ENCODE data around the gene MEGF6.

Gene MEGF6

DNA sequence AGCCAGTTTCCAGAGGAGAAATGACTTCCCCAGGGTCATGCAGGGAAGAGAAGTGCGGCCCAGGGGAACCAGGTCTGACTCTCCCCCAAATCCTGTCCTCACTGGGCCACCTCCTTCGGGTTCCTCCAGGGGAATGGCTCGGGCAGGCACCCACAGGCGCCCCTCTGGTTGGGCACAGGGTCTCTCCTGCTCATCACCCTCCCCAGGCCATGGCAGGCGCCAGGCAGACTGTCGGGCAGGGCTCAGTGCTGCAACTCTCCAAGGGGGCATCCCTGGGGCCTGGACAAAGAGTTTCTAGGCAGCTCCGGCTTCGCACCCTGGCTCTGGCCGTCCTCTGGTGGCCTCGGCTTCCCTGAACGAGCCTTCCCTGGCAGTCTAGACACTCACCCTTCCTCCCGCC lies 75.6 kb downstream of the MEGF6 start:
- H3K4me3 ChIP-seq, result no peak overlapping the region

DNA sequence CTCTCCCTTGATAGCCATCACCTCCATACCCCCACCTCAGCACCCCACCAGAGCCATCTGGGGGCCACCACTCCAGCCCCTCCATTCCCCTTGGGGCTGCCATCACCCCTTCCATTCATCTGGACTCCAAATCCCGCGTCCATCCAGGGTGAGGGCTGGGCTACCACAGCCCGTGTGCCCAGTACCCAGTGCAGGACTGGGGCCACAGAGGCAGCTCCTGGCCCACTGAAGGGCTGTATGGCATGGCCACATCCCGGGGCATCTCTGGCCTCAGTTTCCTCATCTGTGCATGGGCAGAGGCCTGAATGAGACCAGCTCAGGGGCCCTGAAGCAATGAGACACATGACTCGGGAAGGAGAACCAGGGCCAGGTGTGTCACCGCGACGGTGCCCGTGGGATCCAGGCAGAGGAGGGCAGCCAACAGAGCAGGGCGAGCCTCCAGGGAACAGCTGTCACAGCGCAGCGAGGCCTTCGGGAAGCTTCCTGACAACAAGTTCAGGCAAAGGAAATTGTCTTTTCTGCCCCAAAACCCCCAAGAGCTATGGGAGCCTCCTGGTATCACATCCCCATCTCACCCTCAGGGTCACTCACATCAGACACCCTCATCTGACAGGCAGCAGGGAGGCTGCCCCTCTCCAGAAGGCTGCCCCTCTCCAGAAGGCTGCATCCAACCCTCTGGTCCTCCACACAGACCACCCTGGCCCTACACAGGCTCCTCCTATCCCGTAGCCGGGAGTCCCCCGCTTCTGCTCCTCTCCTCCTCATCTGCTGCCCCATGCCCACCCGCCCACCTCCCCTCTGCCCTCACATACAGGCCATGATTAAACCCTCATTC lies 76.3 kb downstream of the MEGF6 start:
- Histone ChIP-seq H3K4me3 (no peak overlapping the region), H3K27ac (peak overlapping the region in 1 of 21 experiments; percentile 50)

More for the DNA sequence above, 75.6 kb downstream of the MEGF6 start:
- H3K27ac ChIP-seq, result peak overlapping the region in 3 of 21 experiments; percentile 35 to 77 (median 61)

DNA sequence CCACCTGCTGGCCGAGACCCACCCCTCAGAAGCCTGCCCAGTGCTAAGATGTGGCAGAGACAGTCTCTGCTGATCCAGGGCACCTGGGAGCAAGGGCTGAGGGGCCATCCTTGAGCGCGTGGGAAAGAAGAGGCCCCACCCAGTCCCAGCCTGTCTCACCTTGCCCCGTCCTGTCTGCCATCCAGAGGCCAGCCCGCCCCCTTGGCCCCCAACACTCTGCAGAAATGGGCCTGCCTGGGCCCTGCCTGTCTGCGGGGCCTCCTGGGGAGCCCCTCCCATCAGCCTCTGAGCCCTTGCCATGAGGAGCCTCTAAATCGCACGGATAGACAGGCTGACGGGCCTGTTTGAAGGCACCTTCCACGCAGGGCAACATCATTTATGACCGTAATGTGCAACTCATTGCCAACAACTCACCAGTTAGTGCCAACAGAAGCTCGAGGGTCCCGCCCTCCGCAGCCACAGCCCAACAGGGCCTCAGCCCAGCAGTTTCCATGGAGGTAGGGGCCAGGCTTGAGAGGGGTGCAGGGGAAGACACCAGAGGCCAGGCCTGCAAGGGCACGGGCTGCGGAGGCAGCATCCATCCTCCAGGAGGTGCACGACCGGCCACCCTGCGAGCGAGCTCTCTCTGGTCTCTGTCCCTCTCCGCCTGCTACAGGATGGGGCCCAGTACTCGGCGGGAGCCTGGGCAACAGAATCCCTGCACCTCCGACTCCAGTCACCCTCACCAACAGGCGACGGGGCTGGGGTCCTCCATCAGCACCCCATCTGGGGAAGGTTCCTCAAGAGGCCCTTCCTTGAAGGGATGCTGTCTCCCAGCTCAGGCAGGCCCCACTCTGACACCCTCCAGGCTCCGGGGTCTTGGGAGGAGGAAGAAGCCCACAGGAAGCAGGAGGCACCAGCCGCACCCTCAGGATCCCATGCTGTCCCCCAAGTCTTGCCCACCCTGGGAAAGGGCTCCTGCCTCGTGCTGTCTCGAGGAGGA lies 78.0 kb downstream of the MEGF6 start:
- Histone ChIP-seq H3K27ac (peak overlapping the region in 9 of 21 experiments; percentile 25 to 96 (median 57)), H3K4me3 (no peak overlapping the region)

DNA sequence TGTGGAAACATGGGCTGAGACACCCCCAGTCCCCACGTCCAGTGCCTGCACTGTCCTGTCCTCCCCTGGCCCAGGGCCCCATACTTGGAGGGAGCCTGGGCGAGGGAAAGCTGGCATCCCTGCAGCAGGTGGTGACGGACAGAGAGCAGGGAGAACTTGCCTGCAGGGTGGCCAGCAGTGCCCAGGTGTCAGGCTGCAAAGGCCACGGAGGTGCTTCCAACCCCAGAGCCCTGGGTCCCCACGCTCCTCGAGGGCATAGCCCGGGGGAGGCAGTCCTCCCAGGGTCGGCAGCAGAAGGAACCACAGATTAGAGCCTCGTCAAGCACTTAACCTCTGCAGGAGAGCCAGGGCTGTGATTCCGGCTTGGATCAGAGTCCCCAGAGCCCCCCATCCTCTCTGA lies 79.4 kb downstream of the MEGF6 start:
- Histone ChIP-seq H3K27ac (peak overlapping the region in 15 of 21 experiments; percentile 37 to 97 (median 93)), H3K4me3 (peak overlapping the region in 1 of 7 experiments; percentile 87)

DNA sequence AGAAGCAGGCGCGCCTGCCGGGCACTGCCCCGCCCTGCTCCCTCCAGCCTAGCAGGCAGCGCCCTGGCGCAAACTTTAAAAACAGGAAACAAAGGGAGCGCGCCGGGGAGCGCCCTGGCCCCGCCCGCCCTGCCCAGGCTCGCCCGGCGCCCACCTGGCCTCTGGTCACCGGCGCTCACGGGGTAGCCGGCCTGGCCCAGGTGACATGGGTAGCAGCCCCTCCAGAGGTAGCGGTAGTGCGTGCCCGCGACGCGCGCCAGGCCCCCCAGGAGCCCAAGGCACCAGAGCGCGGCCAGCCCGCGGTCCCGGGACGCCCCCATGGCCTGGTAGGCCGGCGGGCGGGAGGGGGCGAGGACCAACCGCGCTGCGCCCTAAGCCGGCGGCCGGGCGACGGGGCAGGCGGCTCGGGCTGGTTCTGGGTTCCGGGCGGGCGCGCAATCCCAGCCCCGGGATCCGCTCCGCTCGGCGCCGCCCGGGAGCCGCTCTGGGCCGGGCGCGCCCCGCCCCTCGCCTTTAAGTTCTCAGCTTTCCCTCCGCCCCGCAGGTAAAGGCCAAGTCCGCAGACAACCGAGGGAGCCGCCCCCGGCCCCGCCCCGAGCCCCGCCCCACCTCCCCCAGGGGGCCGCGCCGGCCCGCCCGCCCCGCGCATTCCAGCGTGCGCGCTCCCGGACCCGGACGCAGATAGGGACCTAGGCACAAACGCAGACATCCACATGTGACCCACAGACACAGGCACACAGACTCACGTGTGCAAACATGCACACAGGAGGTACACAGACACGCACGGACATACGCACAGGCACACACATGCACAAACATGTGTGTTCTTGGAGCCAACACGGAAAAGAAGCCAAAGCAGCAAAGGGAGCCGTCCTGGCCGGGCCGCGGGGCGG lies 80.1 kb downstream of the MEGF6 start:
- Histone ChIP-seq H3K27ac (peak overlapping the region; percentile 64 to 97 (median 92)), H3K4me3 (peak overlapping the region; percentile 48 to 87 (median 73))

DNA sequence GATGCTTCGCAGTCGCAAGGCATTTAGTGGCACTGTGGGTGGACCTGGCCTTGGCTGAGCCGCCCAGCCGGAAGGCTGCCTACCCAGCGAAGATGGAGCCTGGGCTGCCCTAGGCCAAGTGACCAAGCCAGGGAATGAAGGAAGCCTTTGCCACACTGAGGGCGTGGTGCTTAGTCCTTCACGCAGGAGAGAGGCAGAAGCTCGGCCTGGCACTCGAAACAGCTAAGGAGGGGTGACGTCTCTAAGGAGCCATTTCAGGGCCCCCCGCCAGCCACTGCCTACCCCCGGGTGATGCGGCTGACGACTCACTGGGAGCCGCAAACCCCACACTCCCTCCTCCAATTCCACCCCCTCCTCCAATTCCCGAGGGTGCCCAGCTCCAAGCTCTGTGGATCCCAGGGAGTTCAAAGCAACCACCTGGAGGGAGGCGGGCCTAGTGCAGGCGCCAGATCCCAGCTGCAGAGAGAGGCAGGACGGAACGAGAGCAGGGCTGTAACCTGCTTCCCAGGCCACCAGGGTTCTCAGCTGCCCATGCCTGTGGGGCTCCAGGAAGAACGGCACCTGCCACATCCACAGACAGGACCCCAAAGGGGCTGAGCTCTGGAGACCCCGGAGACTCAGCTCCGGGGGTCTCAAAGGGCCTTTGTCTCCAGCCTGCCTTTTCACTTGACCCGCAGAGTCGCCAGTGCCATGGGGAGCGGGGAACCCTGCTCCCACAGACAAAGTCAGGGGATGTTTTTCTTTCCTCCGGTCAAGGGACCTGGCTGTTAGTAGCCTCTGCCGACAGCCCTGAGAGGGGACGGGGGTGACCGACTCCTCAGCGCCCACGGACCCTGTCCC lies 81.0 kb downstream of the MEGF6 start:
- H3K4me3 ChIP-seq, result peak overlapping the region; percentile 48 to 87 (median 73)
- H3K27ac ChIP-seq, result peak overlapping the region; percentile 64 to 97 (median 92)

DNA sequence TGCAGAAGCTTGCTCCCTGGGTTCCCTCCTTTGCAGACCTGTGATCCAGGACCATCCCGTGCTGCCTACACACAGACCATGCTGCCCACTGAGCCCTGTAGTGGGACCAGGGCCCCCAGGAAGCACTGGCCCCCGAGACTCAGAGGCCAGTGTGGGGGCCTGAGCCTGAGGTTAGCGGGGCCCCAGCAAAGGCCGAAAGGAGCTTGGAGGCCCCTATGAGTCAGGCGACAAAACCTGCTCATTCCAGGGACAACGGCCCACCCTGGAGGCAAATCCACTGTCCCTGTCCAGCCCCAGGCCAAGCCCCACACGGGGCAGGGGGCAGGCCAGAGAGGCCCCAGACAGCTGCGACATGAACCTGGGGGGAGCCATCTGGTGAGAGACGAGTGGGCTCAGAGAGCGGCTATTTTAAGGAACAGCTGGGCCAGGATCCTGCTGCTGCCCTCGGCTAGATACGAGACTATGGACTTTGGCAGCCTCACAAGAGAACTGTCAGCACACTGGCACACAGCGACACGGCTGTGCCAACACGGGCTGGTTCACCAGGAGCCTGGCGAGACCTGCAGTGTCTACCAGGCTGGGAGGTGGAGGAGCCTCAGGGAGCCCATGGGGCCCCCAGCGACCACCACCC lies 82.1 kb downstream of the MEGF6 start:
- peak overlapping the region; percentile 48 to 87 (median 73) for H3K4me3 ChIP-seq

DNA sequence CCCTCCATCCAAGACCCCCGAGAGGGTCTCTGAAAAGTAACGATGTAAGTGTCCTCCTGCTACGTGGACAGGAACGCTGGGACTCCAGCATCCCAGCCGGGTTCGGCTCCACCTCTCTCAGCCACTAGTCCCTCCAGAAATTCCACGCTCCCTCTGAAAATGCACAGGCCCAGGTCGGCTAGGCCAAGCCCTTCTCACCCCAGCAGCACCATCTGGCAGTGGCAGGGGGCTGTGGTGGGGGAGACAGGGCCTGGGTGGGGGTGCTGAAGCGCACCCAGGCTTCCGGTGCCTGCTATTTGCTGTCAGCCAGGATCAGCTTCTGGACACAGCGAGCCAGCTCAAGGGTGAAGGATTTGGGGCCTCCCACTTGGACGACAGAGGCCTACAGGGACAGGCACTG lies 83.5 kb downstream of the MEGF6 start:
- no peak overlapping the region for H3K4me3 ChIP-seq
- H3K27ac ChIP-seq, result peak overlapping the region in 2 of 21 experiments; percentile 9 to 46

More for the DNA sequence above, 82.1 kb downstream of the MEGF6 start:
- peak overlapping the region in 13 of 21 experiments; percentile 14 to 97 (median 93) for H3K27ac ChIP-seq

DNA sequence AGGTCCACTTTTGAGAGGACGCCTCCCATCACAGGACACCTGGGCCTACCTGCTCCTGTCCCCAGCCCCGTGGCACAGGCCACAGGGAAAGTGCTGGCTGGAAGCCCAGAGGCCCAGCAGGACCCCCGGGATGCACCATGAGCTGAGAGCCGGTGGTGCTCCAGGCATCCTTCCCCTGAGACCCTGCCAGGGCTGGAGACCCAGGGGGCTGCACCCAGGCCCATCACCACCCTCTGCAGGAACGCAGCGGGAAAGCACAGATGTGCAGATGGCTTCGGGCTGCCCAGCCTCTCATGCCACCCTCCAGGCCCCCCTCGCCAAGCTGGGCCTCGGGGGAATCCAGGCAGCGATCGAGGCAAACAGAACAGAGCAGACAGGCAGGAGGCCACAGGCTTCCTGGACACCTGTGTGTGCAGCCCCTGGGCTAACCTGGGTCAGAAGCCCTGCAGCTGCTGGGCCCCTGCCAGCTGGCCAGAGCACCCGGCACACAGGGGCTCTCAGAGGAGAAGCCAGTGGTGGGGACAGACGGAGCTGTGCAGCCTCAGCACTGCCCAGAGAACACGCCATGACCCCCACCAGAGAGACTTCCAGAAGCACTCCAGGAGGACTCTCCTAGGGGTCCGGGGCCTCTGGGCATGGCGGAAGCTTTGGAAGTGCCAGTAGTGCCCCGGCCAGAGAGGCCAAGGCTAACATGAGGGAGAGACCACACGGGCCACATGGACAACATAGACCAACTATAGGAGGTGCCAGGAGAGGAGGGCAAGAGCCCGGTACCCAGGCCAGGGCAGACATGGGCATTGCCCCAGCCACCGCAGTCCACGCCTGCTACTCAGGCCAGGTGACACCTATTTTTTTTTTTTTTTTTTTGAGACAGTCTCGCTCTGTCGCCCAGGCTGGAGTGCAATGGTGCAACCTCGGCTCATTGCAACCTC lies 85.5 kb downstream of the MEGF6 start:
- H3K4me3 ChIP-seq, result no peak overlapping the region

DNA sequence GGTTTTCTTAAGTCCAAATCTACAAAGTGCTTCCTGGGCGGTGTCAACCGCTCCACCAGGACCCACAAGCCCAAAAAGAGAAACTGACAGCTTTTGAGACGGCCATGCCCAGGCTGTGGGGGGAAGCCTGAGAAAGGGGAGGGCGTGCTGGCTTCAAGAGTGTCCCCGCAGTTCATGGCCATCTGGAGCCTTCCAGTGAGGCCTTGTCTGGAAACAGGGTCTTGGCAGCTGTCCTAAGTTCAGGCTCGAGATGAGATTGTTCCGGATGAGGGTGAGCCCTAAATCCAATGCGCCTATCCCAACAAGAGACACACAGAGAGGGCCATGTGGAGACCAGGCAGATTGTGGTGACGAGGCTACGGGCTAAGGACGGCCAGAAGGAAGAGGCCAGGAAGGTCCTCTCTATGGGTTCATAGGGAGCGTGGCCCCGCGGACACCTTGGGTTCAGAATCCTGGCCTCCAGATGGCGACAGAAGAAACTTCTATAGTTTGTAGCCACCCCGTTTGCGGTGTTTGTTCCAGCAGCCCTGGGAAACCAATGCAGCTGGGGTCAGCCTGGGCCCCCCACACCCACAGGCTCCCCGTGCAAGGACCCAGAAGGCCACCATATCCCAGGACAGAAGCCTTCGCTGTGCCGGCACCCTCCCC lies 86.6 kb downstream of the MEGF6 start:
- H3K27ac ChIP-seq, result peak overlapping the region in 1 of 21 experiments; percentile 67
- H3K4me3 ChIP-seq, result no peak overlapping the region

More for the DNA sequence above, 85.5 kb downstream of the MEGF6 start:
- H3K27ac ChIP-seq, result no peak overlapping the region

DNA sequence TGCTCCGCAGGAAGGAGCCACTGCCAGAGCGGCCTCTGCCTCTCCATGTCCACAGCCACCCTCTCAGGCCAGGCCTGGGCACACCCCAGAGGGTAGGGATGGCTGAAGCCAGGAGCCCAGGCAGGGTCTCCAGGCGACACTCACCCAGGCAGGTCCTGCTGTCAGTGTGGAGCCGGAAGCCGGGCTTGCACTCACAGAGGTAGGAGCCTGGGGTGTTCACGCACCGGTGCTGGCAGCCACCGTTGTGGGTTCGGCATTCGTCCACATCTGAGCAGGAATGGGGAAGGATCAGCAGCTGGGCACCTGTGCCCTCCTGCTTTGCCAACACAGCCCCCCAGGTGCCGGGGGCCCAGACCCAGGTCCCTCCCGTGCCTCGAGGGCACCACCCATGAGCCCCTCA lies 87.3 kb downstream of the MEGF6 start:
- H3K4me3 ChIP-seq, result no peak overlapping the region
- H3K27ac ChIP-seq, result peak overlapping the region in 8 of 21 experiments; percentile 29 to 85 (median 68)

DNA sequence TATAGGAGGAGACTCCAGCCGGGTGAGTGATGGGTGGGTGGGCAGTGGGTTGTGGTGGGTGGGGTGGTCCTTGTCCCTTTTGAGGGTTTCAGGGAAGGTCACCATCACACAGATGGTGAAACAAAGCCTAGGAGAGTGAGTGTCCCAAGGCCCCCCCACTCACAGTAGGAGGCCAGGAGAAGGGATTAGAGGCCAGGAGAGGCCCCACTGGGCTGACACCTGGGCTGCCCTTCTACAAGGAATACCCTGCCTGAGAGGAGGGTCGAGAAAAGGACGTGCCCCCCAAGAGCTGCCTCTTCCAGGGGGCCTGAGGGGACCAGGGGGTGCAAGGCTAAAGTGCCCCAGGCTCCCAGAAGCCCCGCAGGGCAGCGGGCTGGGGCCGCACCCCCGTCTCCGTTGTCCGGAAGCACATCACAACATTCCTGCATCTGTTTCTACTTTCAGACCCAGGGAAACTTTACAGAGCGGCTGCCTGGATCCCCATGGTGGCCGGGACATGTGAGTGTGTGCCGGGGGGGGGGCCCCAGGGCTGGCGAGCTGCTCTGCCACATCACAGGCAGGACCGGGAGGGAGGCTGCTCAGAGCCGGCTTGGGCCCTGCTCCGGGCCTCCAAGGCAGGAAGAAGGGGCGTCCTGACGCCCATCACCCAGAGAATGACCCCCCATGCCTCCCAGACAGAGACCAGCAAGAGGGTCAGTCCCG lies 88.6 kb downstream of the MEGF6 start:
- Histone ChIP-seq H3K4me3 (no peak overlapping the region), H3K27ac (peak overlapping the region in 18 of 21 experiments; percentile 20 to 85 (median 68))

DNA sequence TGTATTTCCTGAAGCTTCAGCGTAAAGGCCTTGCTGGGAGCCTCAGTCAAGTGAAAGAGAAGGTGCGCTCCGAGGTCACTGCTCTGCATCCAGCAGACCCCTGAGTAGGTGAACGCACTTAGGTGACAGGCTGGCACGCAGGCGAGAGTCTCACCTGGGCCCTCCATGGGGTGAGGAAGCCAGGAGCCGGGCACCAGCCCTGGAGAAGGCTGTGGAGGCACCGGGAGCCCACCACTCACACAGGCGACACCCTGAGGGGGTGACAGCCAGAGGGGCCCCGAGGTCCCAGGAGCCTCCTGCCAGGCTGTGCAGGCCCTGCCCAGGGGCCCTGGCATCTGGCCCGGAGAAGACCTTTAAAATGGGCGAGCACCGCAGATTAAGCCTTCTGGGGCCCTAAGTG lies 89.2 kb downstream of the MEGF6 start:
- H3K4me3 ChIP-seq, result no peak overlapping the region
- H3K27ac ChIP-seq, result peak overlapping the region in 13 of 21 experiments; percentile 20 to 85 (median 62)

DNA sequence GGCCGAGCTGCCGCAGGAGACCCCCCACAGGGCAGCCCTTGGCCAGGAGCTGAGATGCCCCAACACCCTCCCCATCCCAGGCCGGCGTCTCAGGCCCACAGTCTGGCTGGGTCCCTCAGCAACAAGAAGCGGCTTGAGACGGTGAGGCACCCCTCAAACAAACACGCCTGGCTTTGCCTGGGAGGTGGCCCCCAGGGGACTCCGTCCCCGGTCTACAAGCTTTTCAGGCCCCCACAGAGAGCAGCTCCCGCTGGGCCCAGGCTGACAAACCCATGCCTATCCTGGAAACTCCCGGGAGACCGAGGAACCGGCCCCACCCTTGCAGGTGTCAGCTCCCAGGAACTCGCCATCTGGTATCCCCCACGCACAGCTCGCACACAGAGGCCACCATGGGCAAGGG lies 89.9 kb downstream of the MEGF6 start:
- H3K27ac ChIP-seq, result peak overlapping the region in 5 of 21 experiments; percentile 7 to 85 (median 21)
- no peak overlapping the region for H3K4me3 ChIP-seq
